DND-41 (cell line): ENCODE results near the gene ZIM2.

Experiments
- EZH2 ChIP-seq: IDR thresholded peaks from 3 replicates; pipeline ENCODE4 v1.6.1; 2012; ENCODE audit warnings: borderline replicate concordance, low read depth, mild to moderate bottlenecking, moderate library complexity, low read length, inconsistent platforms; ENCODE audit not compliant: severe bottlenecking
- TF ChIP-seq, protein P1 (sequence below): IDR thresholded peaks from 2 replicates; pipeline ENCODE4 v1.5.1; 2012; ENCODE audit warnings: borderline replicate concordance, low read length, moderate library complexity, mild to moderate bottlenecking; ENCODE audit not compliant: poor library complexity, severe bottlenecking; ENCODE audit errors: extremely low read depth

DNA sequence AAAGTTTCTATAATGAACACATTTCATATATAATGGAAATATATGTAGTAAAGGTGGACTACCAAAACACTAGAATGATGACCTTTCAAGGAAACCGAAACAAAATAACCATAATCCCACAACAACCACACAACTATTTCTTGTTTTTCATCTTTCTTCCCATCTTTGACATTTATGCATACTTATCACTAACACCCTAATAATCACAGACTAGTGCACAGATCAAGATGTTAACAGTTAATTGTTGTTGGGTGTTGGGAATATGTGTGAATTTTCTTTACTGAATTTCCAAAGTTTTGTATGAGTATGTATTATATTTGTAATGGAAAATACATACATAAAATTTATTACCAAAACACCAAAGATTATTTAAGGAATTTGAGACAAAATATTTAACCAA, 30.3 kb downstream of the ZIM2 start:
- no peak for TF ChIP-seq EZH2
- TF ChIP-seq, protein P1, sequence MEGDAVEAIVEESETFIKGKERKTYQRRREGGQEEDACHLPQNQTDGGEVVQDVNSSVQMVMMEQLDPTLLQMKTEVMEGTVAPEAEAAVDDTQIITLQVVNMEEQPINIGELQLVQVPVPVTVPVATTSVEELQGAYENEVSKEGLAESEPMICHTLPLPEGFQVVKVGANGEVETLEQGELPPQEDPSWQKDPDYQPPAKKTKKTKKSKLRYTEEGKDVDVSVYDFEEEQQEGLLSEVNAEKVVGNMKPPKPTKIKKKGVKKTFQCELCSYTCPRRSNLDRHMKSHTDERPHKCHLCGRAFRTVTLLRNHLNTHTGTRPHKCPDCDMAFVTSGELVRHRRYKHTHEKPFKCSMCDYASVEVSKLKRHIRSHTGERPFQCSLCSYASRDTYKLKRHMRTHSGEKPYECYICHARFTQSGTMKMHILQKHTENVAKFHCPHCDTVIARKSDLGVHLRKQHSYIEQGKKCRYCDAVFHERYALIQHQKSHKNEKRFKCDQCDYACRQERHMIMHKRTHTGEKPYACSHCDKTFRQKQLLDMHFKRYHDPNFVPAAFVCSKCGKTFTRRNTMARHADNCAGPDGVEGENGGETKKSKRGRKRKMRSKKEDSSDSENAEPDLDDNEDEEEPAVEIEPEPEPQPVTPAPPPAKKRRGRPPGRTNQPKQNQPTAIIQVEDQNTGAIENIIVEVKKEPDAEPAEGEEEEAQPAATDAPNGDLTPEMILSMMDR: no peak
